GM12874 (cell line): Measurements from ENCODE around the gene ZIC3.

Source experiments
- TF ChIP-seq, protein P1 (sequence below): IDR thresholded peaks from 2 replicates; pipeline ENCODE4 v1.5.1; 2011; ENCODE audit warnings: low read depth, mild to moderate bottlenecking, control low read depth, low read length, moderate library complexity; ENCODE audit not compliant: insufficient read depth

ZIC3 gene

DNA sequence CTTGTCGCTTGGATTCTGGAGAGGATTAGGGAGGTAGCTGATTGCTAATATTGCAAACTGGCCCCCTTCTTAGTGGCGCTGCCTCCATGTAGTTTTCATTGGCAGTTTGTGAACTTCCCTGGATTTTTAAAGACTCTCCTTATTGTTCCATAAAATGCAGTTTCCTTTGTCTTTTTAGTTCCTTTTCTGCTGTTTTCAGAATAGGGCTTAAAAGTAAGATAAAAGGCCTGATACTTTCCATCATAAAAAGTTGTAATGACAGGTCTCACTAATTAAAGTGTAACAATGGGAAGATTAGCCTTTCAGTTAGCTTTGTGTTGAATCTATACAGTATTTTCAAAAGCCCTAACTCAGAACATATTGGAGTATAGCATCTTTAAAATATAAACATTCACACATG, 21.2 kb downstream of the ZIC3 start:
- TF ChIP-seq, protein P1, sequence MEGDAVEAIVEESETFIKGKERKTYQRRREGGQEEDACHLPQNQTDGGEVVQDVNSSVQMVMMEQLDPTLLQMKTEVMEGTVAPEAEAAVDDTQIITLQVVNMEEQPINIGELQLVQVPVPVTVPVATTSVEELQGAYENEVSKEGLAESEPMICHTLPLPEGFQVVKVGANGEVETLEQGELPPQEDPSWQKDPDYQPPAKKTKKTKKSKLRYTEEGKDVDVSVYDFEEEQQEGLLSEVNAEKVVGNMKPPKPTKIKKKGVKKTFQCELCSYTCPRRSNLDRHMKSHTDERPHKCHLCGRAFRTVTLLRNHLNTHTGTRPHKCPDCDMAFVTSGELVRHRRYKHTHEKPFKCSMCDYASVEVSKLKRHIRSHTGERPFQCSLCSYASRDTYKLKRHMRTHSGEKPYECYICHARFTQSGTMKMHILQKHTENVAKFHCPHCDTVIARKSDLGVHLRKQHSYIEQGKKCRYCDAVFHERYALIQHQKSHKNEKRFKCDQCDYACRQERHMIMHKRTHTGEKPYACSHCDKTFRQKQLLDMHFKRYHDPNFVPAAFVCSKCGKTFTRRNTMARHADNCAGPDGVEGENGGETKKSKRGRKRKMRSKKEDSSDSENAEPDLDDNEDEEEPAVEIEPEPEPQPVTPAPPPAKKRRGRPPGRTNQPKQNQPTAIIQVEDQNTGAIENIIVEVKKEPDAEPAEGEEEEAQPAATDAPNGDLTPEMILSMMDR: no peak

- TF ChIP-seq, protein P1: no peak
Measured at GRCh38 chrX:137600769-137601168, 34.8 kb downstream of the ZIC3 start.
